Ascending aorta (tissue), 2 donors: ENCODE results near the gene FAM78A. TPM values are rescaled to one million over a fixed set of nuclear protein-coding genes. Genes with fewer than 3 reads are reported as not detected.
A peak's percentile ranks its signal among the peaks of the same experiment; 100 is the strongest.
"Not testable (repeated sequence)": the region's sequence is repeated elsewhere in the genome, so short reads cannot be mapped to it uniquely, and the experiment has no call there.

ENCODE experiments used
- DNase-seq, 2 donors: peaks; one replicate each; pipeline ENCODE4 v3.0.0-alpha.2; 2019; ENCODE audit warnings: low spot score in 2 of 2
- H3K27ac ChIP-seq, 2 donors: fragments of 200-600 bp; sonication (generic); one replicate each; pipeline ENCODE4 v1.5.1; 2016 to 2017; ENCODE audit warnings: mild to moderate bottlenecking in 1 of 2
- H3K27me3 ChIP-seq: fragments of 200-600 bp; sonication (generic); one replicate; pipeline ENCODE4 v1.5.1; 2017
- H3K36me3 ChIP-seq, 2 donors: fragments of 200-600 bp; sonication (generic); one replicate each; pipeline ENCODE4 v1.5.1; 2016
- H3K4me1 ChIP-seq, 2 donors: fragments of 200-600 bp; sonication (generic); one replicate each; pipeline ENCODE4 v1.5.1; 2016 to 2017; ENCODE audit warnings: mild to moderate bottlenecking in 1 of 2
- H3K4me3 ChIP-seq, 2 donors: fragments of 200-600 bp; sonication (generic); one replicate each; pipeline ENCODE4 v1.5.1; 2016 to 2017; ENCODE audit warnings: mild to moderate bottlenecking in 1 of 2
- H3K9me3 ChIP-seq, 2 donors: fragments of 200-600 bp; sonication (generic); one replicate each; pipeline ENCODE4 v1.5.1; 2016
- CTCF ChIP-seq, 3 experiments: fragments of 200-600 bp in 2 of 3; fragments of 450-650 bp in 1 of 3; sonication (generic) in 2 of 3; IDR thresholded peaks; one replicate each; pipeline ENCODE4 v1.5.1; 2016 to 2019; ENCODE audit warnings: antibody characterized with exemption in 3 of 3, mild to moderate bottlenecking in 1 of 3, moderate library complexity in 1 of 3
- intact Hi-C: fragments of 100-400 bp; cut with DNase I; formaldehyde crosslinking; loops from one replicate; pipeline ENCODE4 v1.15.1; 2023
- total RNA-seq: library from RNA; depleted of rRNA; stranded (reverse); fragments of >200 nt; gene quantifications from one replicate; pipeline ENCODE4 v1.1.0, GENCODE V29; 2016

FAM78A gene
- total RNA-seq, 1 donor from 2014 or later = 6.2 TPM

DNA sequence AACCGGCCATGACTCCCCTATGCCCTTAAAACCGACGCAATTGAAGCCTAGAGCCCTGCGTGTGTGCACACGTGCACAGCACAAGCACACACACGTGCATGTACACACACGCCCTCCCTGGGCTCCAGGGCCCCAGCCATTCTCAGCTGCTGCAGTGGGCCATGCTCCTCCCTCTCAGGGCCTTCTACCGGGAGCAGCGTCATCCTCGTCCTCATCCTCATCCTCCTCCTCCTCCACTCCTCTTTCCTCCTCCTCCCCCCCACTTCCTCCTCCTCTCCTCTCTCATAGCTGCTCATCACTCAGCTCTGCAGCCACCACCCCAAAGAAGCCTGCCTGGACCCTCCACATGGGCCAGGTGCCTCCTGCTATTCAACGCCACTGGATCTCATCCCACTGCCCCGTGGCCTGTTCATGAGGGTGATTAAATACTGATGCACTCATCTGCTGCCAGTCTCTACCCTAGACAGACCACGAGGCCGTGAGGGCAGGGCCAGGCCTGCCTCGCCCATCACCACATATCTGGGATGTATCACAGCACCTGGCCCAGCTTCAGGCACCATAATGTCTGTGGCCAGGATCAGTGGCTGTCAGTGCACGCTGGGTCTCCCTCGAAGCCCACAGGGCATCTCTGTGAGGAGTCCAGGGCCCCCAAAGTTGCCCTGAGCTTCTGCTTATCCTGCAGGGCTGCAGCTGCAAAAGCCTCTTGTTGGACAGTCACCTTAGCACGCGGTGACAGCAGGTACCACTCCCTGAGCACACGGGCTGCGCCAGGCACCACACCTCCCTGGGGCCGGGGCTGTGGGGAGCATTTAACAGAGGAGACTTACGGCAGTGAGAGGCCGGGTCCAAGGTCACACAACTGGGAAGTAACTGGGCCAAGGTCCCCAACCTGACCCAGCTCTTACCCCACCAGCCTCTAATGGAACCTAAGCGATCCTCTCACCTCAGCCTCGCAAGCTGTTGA, 9.8 kb downstream of the FAM78A start:
- no peak for TF ChIP-seq CTCF (IDR thresholded peaks at IDR 0.05)
- DNase-seq = peak in 1 of 2 donors; percentile 5
- intact Hi-C loops = no loop called here
- Histone ChIP-seq H3K9me3 (no peaks in the 10 kb centered on the region), H3K27ac (no peak overlapping the region), H3K4me3 (no peak overlapping the region), H3K4me1 (no peaks in the 10 kb centered on the region), H3K27me3 (no peaks in the 10 kb centered on the region), H3K36me3 (no peaks in the 10 kb centered on the region)

GRCh38 chr9:131264231-131264630, 12.1 kb downstream of the FAM78A start:
- intact Hi-C loops = no loop called here
- no peak for DNase-seq
- no peak overlapping the region for H3K4me3 ChIP-seq
- H3K27ac ChIP-seq = no peak overlapping the region
- no peaks in the 10 kb centered on the region for H3K4me1 ChIP-seq
- no peaks in the 10 kb centered on the region for H3K9me3 ChIP-seq
- H3K36me3 ChIP-seq = peaks cover 0 to 5% of the 10 kb centered on the region in 2 donors
- TF ChIP-seq CTCF (IDR thresholded peaks at IDR 0.05) = no peak
- no peaks in the 10 kb centered on the region for H3K27me3 ChIP-seq

DNA sequence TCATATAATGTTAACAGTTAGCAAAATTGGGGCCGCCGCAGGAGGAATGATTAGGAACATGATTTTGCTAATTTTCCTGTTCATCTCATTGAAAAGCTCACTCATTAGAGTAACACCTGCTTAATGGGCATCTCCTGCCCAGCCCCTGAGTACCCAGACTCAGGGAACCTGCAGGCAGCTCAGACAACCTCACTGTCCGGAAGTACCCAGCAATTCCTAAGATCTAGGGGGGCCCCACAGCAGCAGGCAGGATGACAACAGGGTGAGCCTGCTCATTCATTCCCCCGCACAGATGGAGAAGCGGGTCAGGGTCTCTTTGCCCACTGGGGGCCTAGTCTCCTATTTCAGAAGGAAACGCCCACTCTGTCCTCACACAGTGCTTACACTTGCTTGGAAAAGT, 12.6 kb downstream of the FAM78A start:
- DNase-seq = no peak
- intact Hi-C loops = no loop called here
- no peaks in the 10 kb centered on the region for H3K4me1 ChIP-seq

GRCh38 chr9:131263033-131263343, 13.3 kb downstream of the FAM78A start:
- H3K4me3 ChIP-seq, H3K9me3 ChIP-seq, intact Hi-C loops, H3K36me3 ChIP-seq, DNase-seq, H3K27me3 ChIP-seq, H3K4me1 ChIP-seq, H3K27ac ChIP-seq: not testable (repeated sequence)

More for the DNA sequence above, 12.6 kb downstream of the FAM78A start:
- no peaks in the 10 kb centered on the region for H3K9me3 ChIP-seq
- H3K36me3 ChIP-seq = peaks cover 0 to 5% of the 10 kb centered on the region in 2 donors
- TF ChIP-seq CTCF (IDR thresholded peaks at IDR 0.05) = no peak
- no peaks in the 10 kb centered on the region for H3K27me3 ChIP-seq
- H3K27ac ChIP-seq = no peak overlapping the region
- no peak overlapping the region for H3K4me3 ChIP-seq

GRCh38 chr9:131262327-131263032, 13.8 kb downstream of the FAM78A start:
- intact Hi-C loops = no loop called here
- no peak for DNase-seq
- Histone ChIP-seq H3K4me3 (no peak overlapping the region), H3K9me3 (no peaks in the 10 kb centered on the region), H3K36me3 (peaks cover 0 to 5% of the 10 kb centered on the region in 2 donors), H3K4me1 (no peaks in the 10 kb centered on the region), H3K27me3 (no peaks in the 10 kb centered on the region), H3K27ac (no peak overlapping the region)
- TF ChIP-seq CTCF (IDR thresholded peaks at IDR 0.05) = no peak
